Glutamatergic neuron (in vitro differentiated cells): ENCODE measurements around the gene SLC22A15. TPM values are rescaled to one million over a fixed set of nuclear protein-coding genes. Genes with fewer than 3 reads are reported as not detected.

ENCODE experiments used
- DNase-seq: peaks from one replicate; pipeline ENCODE4 v3.0.0; 2022
- H3K27ac Mint-ChIP-seq: one replicate; pipeline ENCODE4 v1.8.0; 2020; ENCODE audit warnings: mild to moderate bottlenecking, mixed read lengths, inconsistent platforms; ENCODE audit not compliant: unreplicated experiment
- H3K27me3 Mint-ChIP-seq: one replicate; pipeline ENCODE4 v1.8.0; 2020; ENCODE audit warnings: mild to moderate bottlenecking, moderate library complexity, mixed read lengths, inconsistent platforms; ENCODE audit not compliant: unreplicated experiment
- H3K36me3 Mint-ChIP-seq: one replicate; pipeline ENCODE4 v1.8.0; 2020; ENCODE audit warnings: mild to moderate bottlenecking, mixed read lengths, inconsistent platforms; ENCODE audit not compliant: unreplicated experiment
- H3K4me1 Mint-ChIP-seq: one replicate; pipeline ENCODE4 v1.8.0; 2020; ENCODE audit warnings: mild to moderate bottlenecking, low read depth, mixed read lengths, inconsistent platforms; ENCODE audit not compliant: unreplicated experiment
- H3K4me3 Mint-ChIP-seq: one replicate; pipeline ENCODE4 v1.8.0; 2020; ENCODE audit warnings: mild to moderate bottlenecking, mixed read lengths, inconsistent platforms; ENCODE audit not compliant: unreplicated experiment
- H3K9me3 Mint-ChIP-seq: one replicate; pipeline ENCODE4 v1.8.0; 2020; ENCODE audit warnings: mild to moderate bottlenecking, moderate library complexity, mixed read lengths, inconsistent platforms; ENCODE audit not compliant: unreplicated experiment
- total RNA-seq: library from RNA; stranded (reverse); fragmentation: NEBNext Ultra II Directional; extraction: Animal tissue kit (Norgen Biotek cat#: 25700); gene quantifications from one replicate; pipeline ENCODE4 v1.2.1, GENCODE V29; 2021; ENCODE audit not compliant: unreplicated experiment
- TF ChIP-seq, protein P1 (sequence below): fragments of 200-600 bp; sonication (generic); IDR thresholded peaks from one replicate; pipeline ENCODE4 v1.5.0; 2021; ENCODE audit not compliant: partially characterized antibody, unreplicated experiment

Gene SLC22A15
- total RNA-seq, 1 donor from 2014 or later = 49.4 TPM

DNA sequence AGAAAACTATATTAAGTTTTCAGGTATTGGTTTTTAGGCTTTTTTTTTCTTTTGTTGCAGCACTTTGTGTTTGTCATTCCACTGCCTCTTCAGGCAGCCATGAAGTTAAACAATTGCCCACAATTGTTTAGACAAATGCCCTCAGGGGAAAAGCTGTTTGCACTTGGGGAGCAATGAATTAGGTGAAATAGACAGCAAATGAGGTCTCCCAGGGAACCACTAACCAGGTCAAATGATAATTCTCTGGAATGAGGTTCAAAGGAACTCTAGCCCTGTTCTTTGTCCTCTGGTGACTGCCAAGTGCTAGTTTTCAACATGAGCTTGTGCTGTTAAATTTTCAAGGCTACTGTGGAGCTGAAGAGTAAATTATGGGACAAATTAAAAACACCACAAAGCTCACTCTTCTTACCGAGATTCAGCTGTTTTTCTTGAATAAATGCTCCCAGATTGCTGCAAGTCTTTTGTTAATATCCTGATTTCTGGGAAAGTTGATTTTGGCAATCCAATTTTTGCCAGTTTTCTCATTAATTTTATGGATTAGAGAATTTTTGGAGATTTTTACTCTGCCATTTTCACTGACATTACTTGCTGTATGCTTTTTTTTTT, 119.8 kb downstream of the SLC22A15 start:
- Mint-ChIP-seq H3K27ac (no peak overlapping the region), H3K4me3 (no peak overlapping the region), H3K27me3 (no peaks in the 10 kb centered on the region), H3K9me3 (no peaks in the 10 kb centered on the region), H3K4me1 (peaks cover 2% of the 10 kb centered on the region), H3K36me3 (peaks cover 19% of the 10 kb centered on the region)
- no peak for DNase-seq
- TF ChIP-seq, protein P1, sequence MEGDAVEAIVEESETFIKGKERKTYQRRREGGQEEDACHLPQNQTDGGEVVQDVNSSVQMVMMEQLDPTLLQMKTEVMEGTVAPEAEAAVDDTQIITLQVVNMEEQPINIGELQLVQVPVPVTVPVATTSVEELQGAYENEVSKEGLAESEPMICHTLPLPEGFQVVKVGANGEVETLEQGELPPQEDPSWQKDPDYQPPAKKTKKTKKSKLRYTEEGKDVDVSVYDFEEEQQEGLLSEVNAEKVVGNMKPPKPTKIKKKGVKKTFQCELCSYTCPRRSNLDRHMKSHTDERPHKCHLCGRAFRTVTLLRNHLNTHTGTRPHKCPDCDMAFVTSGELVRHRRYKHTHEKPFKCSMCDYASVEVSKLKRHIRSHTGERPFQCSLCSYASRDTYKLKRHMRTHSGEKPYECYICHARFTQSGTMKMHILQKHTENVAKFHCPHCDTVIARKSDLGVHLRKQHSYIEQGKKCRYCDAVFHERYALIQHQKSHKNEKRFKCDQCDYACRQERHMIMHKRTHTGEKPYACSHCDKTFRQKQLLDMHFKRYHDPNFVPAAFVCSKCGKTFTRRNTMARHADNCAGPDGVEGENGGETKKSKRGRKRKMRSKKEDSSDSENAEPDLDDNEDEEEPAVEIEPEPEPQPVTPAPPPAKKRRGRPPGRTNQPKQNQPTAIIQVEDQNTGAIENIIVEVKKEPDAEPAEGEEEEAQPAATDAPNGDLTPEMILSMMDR = no peak

DNA sequence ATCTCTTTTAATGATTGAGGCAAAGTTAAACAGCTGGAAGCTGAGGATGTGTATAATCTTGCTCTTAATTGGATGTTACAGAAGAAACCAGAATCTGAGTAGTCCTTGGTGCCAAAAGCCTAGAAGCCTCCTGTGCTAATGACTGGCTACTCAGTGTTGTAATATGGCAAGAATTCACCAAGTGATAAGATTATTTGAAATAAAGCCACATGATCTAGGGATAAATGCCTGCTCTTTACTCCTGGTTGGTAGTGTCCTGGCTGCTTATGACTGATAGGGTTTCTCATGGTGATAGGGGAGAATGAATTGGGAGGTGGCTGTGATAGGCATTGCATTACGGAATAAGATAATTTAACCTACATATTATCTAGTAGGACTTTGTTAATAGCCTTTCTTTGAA, 121.3 kb downstream of the SLC22A15 start:
- TF ChIP-seq, protein P1 = no peak
- Mint-ChIP-seq H3K9me3 (no peaks in the 10 kb centered on the region), H3K4me1 (peaks cover 2% of the 10 kb centered on the region), H3K27me3 (no peaks in the 10 kb centered on the region), H3K27ac (no peak overlapping the region), H3K4me3 (no peak overlapping the region), H3K36me3 (peaks cover 8% of the 10 kb centered on the region)
- DNase-seq = no peak

DNA sequence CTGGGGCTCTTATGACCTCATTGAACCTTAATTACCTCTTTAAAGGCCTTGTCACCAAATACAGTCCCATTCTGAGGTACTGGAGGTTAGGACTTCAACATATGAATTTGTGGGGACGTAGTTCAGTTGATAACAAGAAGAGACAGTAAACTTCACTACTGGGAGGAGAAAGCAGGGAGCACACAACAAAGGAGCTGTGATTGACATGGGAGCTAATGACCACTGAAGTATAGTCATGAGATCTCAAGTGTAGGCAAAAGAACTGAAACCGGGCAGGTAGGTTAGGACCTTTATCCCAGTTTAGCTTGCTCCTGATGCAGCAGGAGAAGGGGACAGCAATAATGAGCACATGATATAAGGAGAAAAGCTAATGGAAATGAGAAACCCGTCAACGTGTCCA, 123.1 kb downstream of the SLC22A15 start:
- no peak for DNase-seq
- Mint-ChIP-seq H3K4me1 (peaks cover 2% of the 10 kb centered on the region), H3K4me3 (no peak overlapping the region), H3K9me3 (no peaks in the 10 kb centered on the region), H3K27ac (peak overlapping the region; percentile 41), H3K36me3 (no peaks in the 10 kb centered on the region), H3K27me3 (no peaks in the 10 kb centered on the region)
- TF ChIP-seq, protein P1 = no peak

DNA sequence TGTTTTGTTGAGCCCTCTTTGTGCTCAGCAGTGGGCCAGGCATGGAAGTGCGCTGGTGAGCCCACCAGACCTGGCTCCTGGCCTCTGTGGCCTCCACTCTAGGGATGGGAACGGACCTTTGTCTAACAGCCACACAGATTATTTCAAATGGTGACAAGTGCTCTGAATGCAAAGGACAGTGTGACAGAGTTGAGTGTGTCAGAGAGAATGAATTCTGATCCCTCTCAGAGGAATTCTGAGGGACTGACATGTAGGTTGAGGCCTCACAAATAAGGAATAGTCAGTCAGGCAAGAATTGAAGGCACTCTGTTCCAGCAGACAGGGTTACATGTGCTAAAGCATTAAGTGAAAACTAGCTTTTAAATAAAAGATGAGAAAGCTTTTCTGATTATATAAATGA, 123.6 kb downstream of the SLC22A15 start:
- no peaks in the 10 kb centered on the region for H3K9me3 Mint-ChIP-seq
- TF ChIP-seq, protein P1 = no peak
- no peaks in the 10 kb centered on the region for H3K36me3 Mint-ChIP-seq
- no peak overlapping the region for H3K4me3 Mint-ChIP-seq
- H3K4me1 Mint-ChIP-seq = peaks cover 2% of the 10 kb centered on the region
- no peak overlapping the region for H3K27ac Mint-ChIP-seq
- H3K27me3 Mint-ChIP-seq = no peaks in the 10 kb centered on the region
- no peak for DNase-seq

DNA sequence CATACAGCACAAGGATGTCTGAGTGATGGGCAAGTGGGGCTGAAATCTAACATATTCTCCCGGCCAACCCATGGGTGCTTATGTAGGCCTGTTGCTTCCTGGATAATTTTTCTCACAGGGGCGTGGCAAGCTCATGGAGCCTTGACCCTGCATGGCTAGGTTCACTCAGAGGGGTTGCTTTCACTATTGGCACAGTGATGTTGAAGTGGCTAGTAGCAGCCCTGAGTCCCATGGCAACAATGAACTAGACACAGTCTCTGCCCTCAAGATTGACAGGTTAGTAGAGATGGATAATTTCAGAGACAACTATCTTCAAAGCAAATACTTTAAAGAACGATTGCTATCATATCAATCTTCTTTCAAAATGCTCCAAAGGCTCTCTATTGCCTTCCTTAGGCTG, 128.4 kb downstream of the SLC22A15 start:
- H3K4me1 Mint-ChIP-seq = no peaks in the 10 kb centered on the region
- H3K27me3 Mint-ChIP-seq = no peaks in the 10 kb centered on the region
- DNase-seq = no peak
- H3K4me3 Mint-ChIP-seq = no peak overlapping the region
- TF ChIP-seq, protein P1 = no peak
- H3K9me3 Mint-ChIP-seq = no peaks in the 10 kb centered on the region
- no peaks in the 10 kb centered on the region for H3K36me3 Mint-ChIP-seq
- H3K27ac Mint-ChIP-seq = no peak overlapping the region
